T1000 (cell line): ENCODE data around the gene FHAD1.
"Not testable (repeated sequence)": the region's sequence is repeated elsewhere in the genome, so short reads cannot be mapped to it uniquely, and the experiment has no call there.

Experiments used
- DNase-seq: peaks from one replicate; lab custom pipeline; 2025; ENCODE audit warnings: mixed read lengths; lab: John Stamatoyannopoulos, UW

Gene FHAD1

GRCh38 chr1:15418806-15419515 is 171.9 kb downstream of the FHAD1 start:
- no peak for DNase-seq

- no peak for DNase-seq
Measured at GRCh38 chr1:15420853-15421465, 173.9 kb downstream of the FHAD1 start.

- DNase-seq, result no peak
Measured at GRCh38 chr1:15422871-15423270, 175.8 kb downstream of the FHAD1 start.

GRCh38 chr1:15423355-15424077 is 176.5 kb downstream of the FHAD1 start:
- peak; percentile 29 for DNase-seq

- DNase-seq, result no peak
Measured at GRCh38 chr1:15424146-15424667, 177.2 kb downstream of the FHAD1 start.

GRCh38 chr1:15424981-15425380 is 178.0 kb downstream of the FHAD1 start:
- no peak for DNase-seq

GRCh38 chr1:15425521-15425920 is 178.5 kb downstream of the FHAD1 start:
- DNase-seq, result no peak

- DNase-seq, result no peak
Measured at GRCh38 chr1:15425958-15426357, 178.9 kb downstream of the FHAD1 start.

- peak; percentile 23 for DNase-seq
Measured at GRCh38 chr1:15426492-15427279, 179.7 kb downstream of the FHAD1 start.

GRCh38 chr1:15427280-15427666 is 180.2 kb downstream of the FHAD1 start:
- DNase-seq, result no peak

- not testable (repeated sequence) for DNase-seq
Measured at GRCh38 chr1:15428252-15428651, 181.2 kb downstream of the FHAD1 start.

GRCh38 chr1:15428815-15429435 is 181.9 kb downstream of the FHAD1 start:
- no peak for DNase-seq

- DNase-seq, result peak; percentile 29
Measured at GRCh38 chr1:15429701-15430149, 182.7 kb downstream of the FHAD1 start.

- no peak for DNase-seq
Measured at GRCh38 chr1:15430787-15431570, 184.0 kb downstream of the FHAD1 start.

- DNase-seq, result no peak
Measured at GRCh38 chr1:15431571-15431948, 184.5 kb downstream of the FHAD1 start.

GRCh38 chr1:15432324-15432723 is 185.3 kb downstream of the FHAD1 start:
- no peak for DNase-seq

- no peak for DNase-seq
Measured at GRCh38 chr1:15433471-15433870, 186.4 kb downstream of the FHAD1 start.

GRCh38 chr1:15434739-15435138 is 187.7 kb downstream of the FHAD1 start:
- not testable (repeated sequence) for DNase-seq

GRCh38 chr1:15435239-15436077 is 188.4 kb downstream of the FHAD1 start:
- no peak for DNase-seq
